ENCODE data around the gene CYP46A1.
"Not testable (repeated sequence)": the region's sequence is repeated elsewhere in the genome, so short reads cannot be mapped to it uniquely, and the experiment has no call there.

Gene CYP46A1

DNA sequence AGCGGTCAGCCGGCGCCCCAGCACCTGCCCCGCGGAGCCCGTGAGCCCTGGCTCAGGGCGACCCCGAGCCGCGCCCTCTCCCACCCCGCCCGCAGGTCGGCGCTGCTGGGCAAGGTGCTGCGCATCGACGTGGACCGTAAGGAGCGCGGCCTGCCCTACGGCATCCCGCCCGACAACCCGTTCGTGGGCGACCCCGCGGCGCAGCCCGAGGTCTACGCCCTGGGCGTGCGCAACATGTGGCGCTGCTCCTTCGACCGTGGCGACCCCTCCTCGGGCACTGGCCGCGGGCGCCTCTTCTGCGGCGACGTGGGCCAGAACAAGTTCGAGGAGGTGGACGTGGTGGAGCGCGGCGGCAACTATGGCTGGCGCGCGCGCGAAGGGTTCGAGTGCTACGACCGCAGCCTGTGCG, 24.8 kb upstream of the CYP46A1 start:
- H3K4me3 Mint-ChIP-seq = no peak overlapping the region
- H3K9me3 Mint-ChIP-seq = no peaks in the 10 kb centered on the region
- peaks cover 16% of the 10 kb centered on the region for H3K4me1 Mint-ChIP-seq
- H3K36me3 Mint-ChIP-seq (ENCODE audit: low read depth) = peaks cover 4% of the 10 kb centered on the region
- H3K27ac Mint-ChIP-seq = no peak overlapping the region
- TF ChIP-seq, protein P1, sequence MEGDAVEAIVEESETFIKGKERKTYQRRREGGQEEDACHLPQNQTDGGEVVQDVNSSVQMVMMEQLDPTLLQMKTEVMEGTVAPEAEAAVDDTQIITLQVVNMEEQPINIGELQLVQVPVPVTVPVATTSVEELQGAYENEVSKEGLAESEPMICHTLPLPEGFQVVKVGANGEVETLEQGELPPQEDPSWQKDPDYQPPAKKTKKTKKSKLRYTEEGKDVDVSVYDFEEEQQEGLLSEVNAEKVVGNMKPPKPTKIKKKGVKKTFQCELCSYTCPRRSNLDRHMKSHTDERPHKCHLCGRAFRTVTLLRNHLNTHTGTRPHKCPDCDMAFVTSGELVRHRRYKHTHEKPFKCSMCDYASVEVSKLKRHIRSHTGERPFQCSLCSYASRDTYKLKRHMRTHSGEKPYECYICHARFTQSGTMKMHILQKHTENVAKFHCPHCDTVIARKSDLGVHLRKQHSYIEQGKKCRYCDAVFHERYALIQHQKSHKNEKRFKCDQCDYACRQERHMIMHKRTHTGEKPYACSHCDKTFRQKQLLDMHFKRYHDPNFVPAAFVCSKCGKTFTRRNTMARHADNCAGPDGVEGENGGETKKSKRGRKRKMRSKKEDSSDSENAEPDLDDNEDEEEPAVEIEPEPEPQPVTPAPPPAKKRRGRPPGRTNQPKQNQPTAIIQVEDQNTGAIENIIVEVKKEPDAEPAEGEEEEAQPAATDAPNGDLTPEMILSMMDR (IDR thresholded peaks at IDR 0.05; ENCODE audit: unreplicated experiment in 3 of 3) = no peak
- H3K27me3 Mint-ChIP-seq (ENCODE audit: low read depth) = peaks cover 38% of the 10 kb centered on the region

DNA sequence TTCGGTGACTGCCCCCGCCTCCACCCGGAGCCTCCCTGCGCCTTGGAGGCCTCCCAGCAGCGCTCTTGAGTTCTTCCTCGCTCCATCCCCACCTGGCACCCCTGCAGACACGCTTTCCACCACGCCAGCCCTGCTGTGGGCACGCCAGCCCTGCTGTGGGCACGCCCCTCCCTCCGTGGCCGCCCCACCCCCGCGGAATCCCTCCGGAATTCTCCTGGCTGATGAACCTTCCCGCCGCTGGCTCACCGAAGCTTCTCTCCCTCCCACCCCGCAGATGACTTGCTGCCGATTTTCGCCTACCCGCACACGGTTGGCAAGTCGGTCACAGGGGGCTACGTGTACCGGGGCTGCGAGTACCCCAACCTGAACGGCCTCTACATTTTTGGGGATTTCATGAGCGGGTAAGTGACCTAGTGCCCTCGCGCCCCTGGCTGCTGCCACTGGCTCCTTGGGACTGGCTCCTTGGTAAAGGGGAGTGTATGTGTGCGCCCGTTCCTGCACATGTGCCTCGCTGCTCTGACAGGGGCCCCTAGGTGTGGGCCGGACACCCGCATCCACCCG, 24.0 kb upstream of the CYP46A1 start:
- Mint-ChIP-seq H3K36me3 (ENCODE audit: low read depth) (peaks cover 4% of the 10 kb centered on the region), H3K27ac (no peak overlapping the region), H3K27me3 (ENCODE audit: low read depth) (peaks cover 42% of the 10 kb centered on the region), H3K4me3 (peak overlapping the region in 1 of 3 experiments; percentile 53), H3K9me3 (no peaks in the 10 kb centered on the region), H3K4me1 (peaks cover 12% of the 10 kb centered on the region)
- TF ChIP-seq, protein P1 (IDR thresholded peaks at IDR 0.05; ENCODE audit: unreplicated experiment in 3 of 3) = no peak

DNA sequence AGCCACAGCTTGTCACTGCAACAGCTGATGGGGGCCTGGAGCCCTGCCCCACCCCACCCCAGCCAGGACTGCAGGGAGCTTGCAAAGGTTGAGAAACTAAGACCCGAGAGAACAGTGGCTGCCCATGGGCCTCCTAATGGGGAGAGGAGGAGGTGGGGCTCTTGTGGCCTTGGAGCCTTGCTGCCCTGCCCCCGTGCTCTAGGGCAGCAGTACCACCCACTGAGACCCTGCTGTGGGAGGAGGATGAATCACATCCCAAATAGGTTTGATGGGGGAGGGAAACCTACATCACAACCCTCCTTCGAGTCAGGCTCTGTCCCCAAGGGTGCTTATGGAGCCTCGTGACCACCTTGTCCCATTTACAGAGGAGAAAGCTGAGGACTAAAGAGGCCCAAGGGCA, 23.3 kb upstream of the CYP46A1 start:
- Mint-ChIP-seq H3K4me3 (no peak overlapping the region), H3K27me3 (ENCODE audit: low read depth) (peaks cover 42% of the 10 kb centered on the region), H3K9me3 (no peaks in the 10 kb centered on the region), H3K36me3 (ENCODE audit: low read depth) (peaks cover 4% of the 10 kb centered on the region), H3K27ac (no peak overlapping the region), H3K4me1 (peaks cover 12% of the 10 kb centered on the region)
- TF ChIP-seq, protein P1 (IDR thresholded peaks at IDR 0.05; ENCODE audit: unreplicated experiment in 3 of 3) = no peak

DNA sequence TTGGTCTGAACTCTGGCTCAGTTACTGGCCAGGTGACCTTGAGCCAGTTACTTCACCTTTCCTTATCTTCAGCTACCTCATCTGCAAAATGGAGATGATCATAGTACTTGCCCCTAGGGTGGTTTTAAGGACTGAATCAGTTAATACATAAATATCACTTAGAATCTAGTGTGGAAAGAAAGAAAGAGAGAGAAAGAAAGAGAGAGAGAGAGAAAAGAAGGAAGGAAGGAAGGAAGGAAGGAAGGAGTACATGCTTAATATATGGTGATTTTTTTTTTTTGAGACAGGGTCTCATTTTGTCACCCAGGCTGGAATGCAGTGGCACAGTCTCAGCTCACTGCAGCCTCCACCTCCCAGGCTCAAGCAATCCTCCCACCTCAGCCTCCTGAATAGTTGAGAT, 22.9 kb upstream of the CYP46A1 start:
- not testable (repeated sequence) for H3K9me3 Mint-ChIP-seq; H3K36me3 Mint-ChIP-seq (ENCODE audit: low read depth); H3K27ac Mint-ChIP-seq; H3K4me3 Mint-ChIP-seq
- H3K4me1 Mint-ChIP-seq = peaks cover 12% of the 10 kb centered on the region
- peaks cover 42% of the 10 kb centered on the region for H3K27me3 Mint-ChIP-seq (ENCODE audit: low read depth)

DNA sequence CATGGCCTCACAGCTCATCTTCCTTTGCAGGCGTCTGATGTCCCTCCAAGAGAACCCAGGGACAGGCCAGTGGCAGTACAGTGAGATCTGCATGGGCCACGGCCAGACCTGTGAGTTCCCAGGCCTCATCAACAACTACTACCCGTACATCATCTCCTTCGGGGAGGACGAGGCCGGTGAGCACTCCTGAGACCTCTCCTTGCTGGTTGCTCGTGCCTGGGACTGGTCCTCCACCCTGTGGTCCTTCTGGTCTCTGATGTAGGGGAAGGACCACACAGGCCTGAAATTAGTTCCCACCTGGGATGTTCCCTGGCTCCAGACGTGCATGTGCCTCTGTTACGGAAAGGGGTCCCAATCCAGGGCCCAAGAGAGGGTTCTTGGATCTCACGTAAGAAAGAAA, 21.3 kb upstream of the CYP46A1 start:
- TF ChIP-seq, protein P1 (IDR thresholded peaks at IDR 0.05; ENCODE audit: unreplicated experiment in 3 of 3) = no peak
- Mint-ChIP-seq H3K36me3 (ENCODE audit: low read depth) (peaks cover 4% of the 10 kb centered on the region), H3K27me3 (ENCODE audit: low read depth) (peaks cover 37% of the 10 kb centered on the region), H3K9me3 (no peaks in the 10 kb centered on the region), H3K4me3 (no peak overlapping the region), H3K27ac (no peak overlapping the region), H3K4me1 (peaks cover 12% of the 10 kb centered on the region)

DNA sequence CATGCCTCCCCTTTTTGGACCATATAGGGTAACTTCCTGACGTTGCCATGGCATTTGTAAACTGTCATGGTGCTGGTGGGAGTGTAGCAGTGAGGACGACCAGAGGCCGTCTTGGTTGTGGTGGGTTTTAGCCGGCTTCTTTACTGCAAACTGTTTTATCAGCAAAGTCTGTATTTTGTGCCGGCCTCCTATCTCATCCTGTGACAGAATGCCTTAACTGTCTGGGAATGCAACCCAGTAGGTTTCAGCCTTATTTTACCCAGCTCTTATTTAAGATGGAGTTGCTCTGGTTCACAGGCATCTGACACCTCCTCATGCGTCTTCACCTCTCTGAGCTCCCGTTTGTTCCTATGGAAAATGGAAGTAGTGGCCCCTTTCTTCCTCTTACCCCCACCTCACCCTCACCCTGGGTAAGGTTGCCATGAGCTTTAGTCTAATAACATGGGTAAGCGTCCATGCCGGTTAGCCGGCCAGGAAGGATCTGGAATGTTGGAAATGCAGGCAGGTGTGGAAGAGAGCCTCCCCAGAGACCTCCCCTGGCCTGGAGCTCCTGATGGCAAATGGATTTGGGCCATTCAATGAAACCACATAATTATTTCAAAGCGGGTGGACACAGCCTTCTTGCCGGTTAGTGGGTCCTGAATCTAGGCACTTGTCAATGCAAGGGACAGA, 20.6 kb upstream of the CYP46A1 start:
- TF ChIP-seq, protein P1 (IDR thresholded peaks at IDR 0.05; ENCODE audit: unreplicated experiment in 3 of 3) = no peak
- H3K27ac Mint-ChIP-seq = peak overlapping the region in 1 of 3 experiments; percentile 27
- no peak overlapping the region for H3K4me3 Mint-ChIP-seq
- peaks cover 4% of the 10 kb centered on the region for H3K36me3 Mint-ChIP-seq (ENCODE audit: low read depth)
- peaks cover 5% of the 10 kb centered on the region for H3K4me1 Mint-ChIP-seq
- no peaks in the 10 kb centered on the region for H3K9me3 Mint-ChIP-seq
- peaks cover 30% of the 10 kb centered on the region for H3K27me3 Mint-ChIP-seq (ENCODE audit: low read depth)

Measured in nephron (organoid).